ENCODE results near the gene SERGEF. TPM values are rescaled to one million over a fixed set of nuclear protein-coding genes. Genes with fewer than 3 reads are reported as not detected.
"Not testable (repeated sequence)": the region's sequence is repeated elsewhere in the genome, so short reads cannot be mapped to it uniquely, and the experiment has no call there.

SERGEF gene
- total RNA-seq, 1 experiment from 2014 or later: 31.4 TPM

DNA sequence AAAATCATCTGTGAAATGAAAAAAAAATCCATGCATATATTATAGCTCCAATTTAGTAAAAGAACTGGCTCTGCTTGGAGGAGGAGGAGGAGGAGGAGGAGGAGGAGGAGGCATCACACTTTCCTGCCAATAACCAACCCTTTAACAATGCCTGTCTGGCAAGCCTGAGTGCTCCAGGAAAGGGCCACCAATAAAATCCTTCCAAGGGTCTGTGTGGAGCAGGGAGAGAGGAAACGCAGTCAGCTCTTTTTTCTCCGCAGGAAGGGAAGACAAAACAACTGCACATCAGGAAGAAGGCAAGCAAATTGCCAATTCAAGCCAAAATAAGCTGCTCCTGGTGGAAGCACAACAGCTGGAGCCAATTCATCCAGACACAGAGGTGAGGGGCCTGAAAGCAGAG is 139.3 kb downstream of the SERGEF start:
- Histone ChIP-seq H4K5ac (ENCODE audit: insufficient read length, low read depth, low read length) (no peak overlapping the region), H3K4me1 (ENCODE audit: insufficient read depth, low read length) (no peaks in the 10 kb centered on the region), H2AK5ac (ENCODE audit: insufficient read length, low read length) (no peak overlapping the region), H2BK20ac (ENCODE audit: low read depth, low read length, poor library complexity, severe bottlenecking) (no peak overlapping the region), H2BK15ac (ENCODE audit: low read depth, low read length) (no peak overlapping the region), H4K20me1 (ENCODE audit: control insufficient read depth, insufficient read depth, insufficient read length) (no peaks in the 10 kb centered on the region), H3K79me2 (ENCODE audit: insufficient read depth, low read length) (no peaks in the 10 kb centered on the region), H4K8ac (replicated peaks; ENCODE audit: insufficient read length, low read depth, low read length) (no peak overlapping the region), H2BK5ac (ENCODE audit: insufficient read length, low read length) (no peak overlapping the region), H3K14ac (ENCODE audit: insufficient read depth, low read length) (no peak overlapping the region), H4K91ac (ENCODE audit: insufficient read length, low read depth, low read length) (no peak overlapping the region), H3K18ac (ENCODE audit: insufficient read length, low read depth, low read length) (no peak overlapping the region), H3K79me1 (ENCODE audit: insufficient read depth, low read depth, low read length, poor library complexity, severe bottlenecking) (no peaks in the 10 kb centered on the region), H3K27ac (ENCODE audit: insufficient read length, low read depth, low read length) (no peak overlapping the region), H2BK12ac (ENCODE audit: insufficient read length, low read depth, low read length) (no peak overlapping the region), H3K4me2 (ENCODE audit: insufficient read depth, insufficient read length, low read length) (no peak overlapping the region), H3K27me3 (ENCODE audit: insufficient read depth, low read length) (no peaks in the 10 kb centered on the region), H3K9me3 (ENCODE audit: control insufficient read depth, low read depth, low read length) (no peaks in the 10 kb centered on the region), H2BK120ac (ENCODE audit: low read depth, low read length, poor library complexity, severe bottlenecking) (no peak overlapping the region), H3K9ac (ENCODE audit: extremely low read depth, insufficient read length, low read length) (no peak overlapping the region), H3K23ac (ENCODE audit: insufficient read length, low read depth, low read length) (no peak overlapping the region), H3T11ph (ENCODE audit: low read length) (no peak overlapping the region), H2AFZ (ENCODE audit: low read length) (no peak overlapping the region), H3K23me2 (ENCODE audit: insufficient read length, low read depth, low read length, poor library complexity, severe bottlenecking) (no peaks in the 10 kb centered on the region), H3K56ac (ENCODE audit: insufficient read length, low read depth, low read length) (no peak overlapping the region), H3K4ac (ENCODE audit: low read depth, low read length) (no peak overlapping the region)
- peaks cover 12 to 16% of the 10 kb centered on the region in 2 experiments for H3K4me1 Mint-ChIP-seq
- no peaks in the 10 kb centered on the region; the same call in 1 of the 2 replicates for H3K27me3 Mint-ChIP-seq (ENCODE audit: low read depth)
- H3K36me3 Mint-ChIP-seq (ENCODE audit: insufficient read depth in 1 of 3, low read depth in 3 of 3): peaks cover 5 to 18% (median 14%) of the 10 kb centered on the region in 3 experiments
- TF ChIP-seq, protein P1, sequence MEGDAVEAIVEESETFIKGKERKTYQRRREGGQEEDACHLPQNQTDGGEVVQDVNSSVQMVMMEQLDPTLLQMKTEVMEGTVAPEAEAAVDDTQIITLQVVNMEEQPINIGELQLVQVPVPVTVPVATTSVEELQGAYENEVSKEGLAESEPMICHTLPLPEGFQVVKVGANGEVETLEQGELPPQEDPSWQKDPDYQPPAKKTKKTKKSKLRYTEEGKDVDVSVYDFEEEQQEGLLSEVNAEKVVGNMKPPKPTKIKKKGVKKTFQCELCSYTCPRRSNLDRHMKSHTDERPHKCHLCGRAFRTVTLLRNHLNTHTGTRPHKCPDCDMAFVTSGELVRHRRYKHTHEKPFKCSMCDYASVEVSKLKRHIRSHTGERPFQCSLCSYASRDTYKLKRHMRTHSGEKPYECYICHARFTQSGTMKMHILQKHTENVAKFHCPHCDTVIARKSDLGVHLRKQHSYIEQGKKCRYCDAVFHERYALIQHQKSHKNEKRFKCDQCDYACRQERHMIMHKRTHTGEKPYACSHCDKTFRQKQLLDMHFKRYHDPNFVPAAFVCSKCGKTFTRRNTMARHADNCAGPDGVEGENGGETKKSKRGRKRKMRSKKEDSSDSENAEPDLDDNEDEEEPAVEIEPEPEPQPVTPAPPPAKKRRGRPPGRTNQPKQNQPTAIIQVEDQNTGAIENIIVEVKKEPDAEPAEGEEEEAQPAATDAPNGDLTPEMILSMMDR (conservative IDR thresholded peaks at IDR 0.05): no peak
- WGBS (ENCODE audit: extremely low coverage, insufficient read length, low lambda C conversion rate): no CpG with 5 or more reads among the region's 2 CpGs
- peaks cover 7 to 8% of the 10 kb centered on the region in 2 experiments for H3K9me3 Mint-ChIP-seq
- H3K4me3 Mint-ChIP-seq: no peak overlapping the region
- DNase-seq: no peak
- H3K27ac Mint-ChIP-seq: no peak overlapping the region

DNA sequence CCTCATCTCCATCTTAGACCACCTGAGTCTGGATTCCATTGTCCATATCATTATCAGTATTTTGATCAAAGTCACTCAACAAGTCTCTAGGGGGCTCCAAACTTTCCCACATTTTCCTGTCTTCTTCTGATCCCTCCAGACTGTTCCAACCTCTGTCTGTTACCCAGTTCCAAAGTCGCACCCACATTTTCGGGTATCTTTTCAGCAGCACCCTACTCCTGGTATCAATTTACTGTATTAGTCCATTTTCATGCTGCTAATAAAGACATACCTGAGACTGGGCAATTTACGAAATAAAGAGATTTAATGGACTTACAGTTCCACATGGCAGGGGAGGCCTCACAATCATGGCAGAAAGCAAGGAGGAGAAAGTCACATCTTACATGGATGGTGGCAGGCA is 144.4 kb downstream of the SERGEF start:
- H3K79me2 ChIP-seq (ENCODE audit: insufficient read depth, low read length); H4K20me1 ChIP-seq (ENCODE audit: control insufficient read depth, insufficient read depth, insufficient read length); H2BK5ac ChIP-seq (ENCODE audit: insufficient read length, low read length); H2BK120ac ChIP-seq (ENCODE audit: low read depth, low read length, poor library complexity, severe bottlenecking); H3K4ac ChIP-seq (ENCODE audit: low read depth, low read length); H3K4me1 ChIP-seq (ENCODE audit: insufficient read depth, low read length); H3K9me3 ChIP-seq (ENCODE audit: control insufficient read depth, low read depth, low read length); H4K8ac ChIP-seq (replicated peaks; ENCODE audit: insufficient read length, low read depth, low read length); H3K9ac ChIP-seq (ENCODE audit: extremely low read depth, insufficient read length, low read length); H4K5ac ChIP-seq (ENCODE audit: insufficient read length, low read depth, low read length); H3K27me3 Mint-ChIP-seq (ENCODE audit: low read depth); H3K56ac ChIP-seq (ENCODE audit: insufficient read length, low read depth, low read length); H2BK12ac ChIP-seq (ENCODE audit: insufficient read length, low read depth, low read length); H3K4me2 ChIP-seq (ENCODE audit: insufficient read depth, insufficient read length, low read length); H2AK5ac ChIP-seq (ENCODE audit: insufficient read length, low read length); H3T11ph ChIP-seq (ENCODE audit: low read length); H3K27ac ChIP-seq (ENCODE audit: insufficient read length, low read depth, low read length); H2BK15ac ChIP-seq (ENCODE audit: low read depth, low read length); H3K23me2 ChIP-seq (ENCODE audit: insufficient read length, low read depth, low read length, poor library complexity, severe bottlenecking); H2BK20ac ChIP-seq (ENCODE audit: low read depth, low read length, poor library complexity, severe bottlenecking); H3K18ac ChIP-seq (ENCODE audit: insufficient read length, low read depth, low read length); H2AFZ ChIP-seq (ENCODE audit: low read length); H4K91ac ChIP-seq (ENCODE audit: insufficient read length, low read depth, low read length); H3K14ac ChIP-seq (ENCODE audit: insufficient read depth, low read length); H3K4me1 Mint-ChIP-seq; H3K27me3 ChIP-seq (ENCODE audit: insufficient read depth, low read length); H3K23ac ChIP-seq (ENCODE audit: insufficient read length, low read depth, low read length); H3K4me3 Mint-ChIP-seq; DNase-seq; H3K79me1 ChIP-seq (ENCODE audit: insufficient read depth, low read depth, low read length, poor library complexity, severe bottlenecking): not testable (repeated sequence)
- Mint-ChIP-seq H3K36me3 (ENCODE audit: insufficient read depth in 1 of 3, low read depth in 3 of 3) (peaks cover 10 to 24% (median 20%) of the 10 kb centered on the region in 3 experiments), H3K27ac (peak overlapping the region in 1 of 3 experiments; percentile 7; a peak in 1 of 7 replicates), H3K9me3 (peaks cover 14% of the 10 kb centered on the region in 2 experiments)
- no CpG with 5 or more reads among the region's 3 CpGs for WGBS (ENCODE audit: extremely low coverage, insufficient read length, low lambda C conversion rate)
